ENCODE results near the gene MINDY1. TPM values are rescaled to one million over a fixed set of nuclear protein-coding genes. Genes with fewer than 3 reads are reported as not detected.

Gene MINDY1
- total and polyA plus RNA-seq, 9 of the 15 experiments (the other 6 are each of a cell fraction or from before 2014, with no cell fraction given) = 0.49 to 11.0 (median 6.0) TPM

DNA sequence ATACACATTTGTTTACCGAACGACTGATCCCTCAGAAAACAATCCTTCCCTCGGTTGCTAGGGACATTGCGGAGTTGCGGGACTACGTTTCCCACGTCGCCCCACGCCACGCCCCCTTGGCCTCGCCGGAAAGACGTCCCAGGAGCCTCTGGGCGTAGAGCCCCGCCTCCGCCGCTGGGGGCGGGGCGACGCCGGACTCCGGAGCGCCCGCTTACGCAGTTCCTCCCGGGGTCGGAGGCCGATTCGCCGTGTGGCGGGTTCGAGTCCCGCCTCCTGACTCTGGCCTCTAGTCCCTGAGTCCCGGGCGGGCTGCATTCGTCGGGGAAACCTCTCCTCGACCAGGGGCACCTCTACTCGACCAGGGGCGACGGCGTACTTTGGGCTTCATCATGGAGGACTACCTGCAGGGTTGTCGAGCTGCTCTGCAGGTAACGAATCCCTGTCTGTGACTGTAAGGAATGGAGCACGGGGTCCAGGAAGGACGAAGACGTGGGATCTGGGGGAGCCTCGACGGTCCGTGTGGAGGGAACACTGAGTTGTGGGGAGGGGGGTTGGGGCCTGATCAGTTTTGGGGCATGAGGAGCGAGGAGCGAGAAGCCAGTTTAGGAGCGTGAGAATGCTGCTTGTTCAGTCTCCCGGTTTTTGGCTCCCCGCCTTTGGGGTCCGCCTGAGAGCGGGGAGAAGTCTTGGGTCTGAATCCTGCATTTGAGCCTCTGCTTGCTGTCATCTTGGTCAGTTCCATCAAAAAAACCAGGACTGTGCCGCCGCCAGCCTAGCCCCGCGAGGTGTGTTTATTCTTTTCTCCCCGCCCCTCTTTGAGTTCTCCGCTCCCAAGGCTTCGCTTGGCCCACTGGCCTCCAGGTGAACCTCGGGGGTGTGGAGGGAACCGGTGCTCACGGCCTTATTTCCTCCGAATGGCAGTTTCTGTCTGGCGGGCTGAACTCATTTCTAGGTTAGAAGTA, 1.8 kb upstream of the MINDY1 start, which contains the start of gene PRUNE1 (continued):
- TF ChIP-seq, protein P1, sequence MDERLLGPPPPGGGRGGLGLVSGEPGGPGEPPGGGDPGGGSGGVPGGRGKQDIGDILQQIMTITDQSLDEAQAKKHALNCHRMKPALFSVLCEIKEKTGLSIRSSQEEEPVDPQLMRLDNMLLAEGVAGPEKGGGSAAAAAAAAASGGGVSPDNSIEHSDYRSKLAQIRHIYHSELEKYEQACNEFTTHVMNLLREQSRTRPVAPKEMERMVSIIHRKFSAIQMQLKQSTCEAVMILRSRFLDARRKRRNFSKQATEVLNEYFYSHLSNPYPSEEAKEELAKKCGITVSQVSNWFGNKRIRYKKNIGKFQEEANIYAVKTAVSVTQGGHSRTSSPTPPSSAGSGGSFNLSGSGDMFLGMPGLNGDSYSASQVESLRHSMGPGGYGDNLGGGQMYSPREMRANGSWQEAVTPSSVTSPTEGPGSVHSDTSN (CRISPR knock-in tag; IDR thresholded peaks at IDR 0.05; ENCODE audit: low read depth) = no peak
- TF ChIP-seq, protein P1 (tag; conservative IDR thresholded peaks at IDR 0.05; ENCODE audit: low read depth) = no peak
- TF ChIP-seq ZBTB7A (IDR thresholded peaks at IDR 0.05; ENCODE audit: borderline replicate concordance, control insufficient read depth, low read depth, low read length) (peak; percentile 67; the same call in 1 of the 2 replicates), CBX5 (IDR thresholded peaks at IDR 0.05; ENCODE audit: borderline replicate concordance, low read depth) (no peak), ZNF583 (CRISPR knock-in tag; IDR thresholded peaks at IDR 0.05) (no peak), ADNP (tag; IDR thresholded peaks at IDR 0.05) (peak; percentile 98), ZNF431 (CRISPR knock-in tag; IDR thresholded peaks at IDR 0.05) (no peak), NR2C2 (CRISPR knock-in tag; IDR thresholded peaks at IDR 0.05) (peak; percentile 69; the same call in 1 of the 2 replicates), NR2C2 (tag; IDR thresholded peaks at IDR 0.05) (peak; percentile 98), ZNF316 (IDR thresholded peaks at IDR 0.05) (peak; percentile 5; the same call in 1 of the 2 replicates), CBX1 (IDR thresholded peaks at IDR 0.05; ENCODE audit: low read depth) (peak; percentile 77), STAT5A (IDR thresholded peaks at IDR 0.05; ENCODE audit: borderline replicate concordance, low read length) (no peak)
- TF ChIP-seq, protein P2, sequence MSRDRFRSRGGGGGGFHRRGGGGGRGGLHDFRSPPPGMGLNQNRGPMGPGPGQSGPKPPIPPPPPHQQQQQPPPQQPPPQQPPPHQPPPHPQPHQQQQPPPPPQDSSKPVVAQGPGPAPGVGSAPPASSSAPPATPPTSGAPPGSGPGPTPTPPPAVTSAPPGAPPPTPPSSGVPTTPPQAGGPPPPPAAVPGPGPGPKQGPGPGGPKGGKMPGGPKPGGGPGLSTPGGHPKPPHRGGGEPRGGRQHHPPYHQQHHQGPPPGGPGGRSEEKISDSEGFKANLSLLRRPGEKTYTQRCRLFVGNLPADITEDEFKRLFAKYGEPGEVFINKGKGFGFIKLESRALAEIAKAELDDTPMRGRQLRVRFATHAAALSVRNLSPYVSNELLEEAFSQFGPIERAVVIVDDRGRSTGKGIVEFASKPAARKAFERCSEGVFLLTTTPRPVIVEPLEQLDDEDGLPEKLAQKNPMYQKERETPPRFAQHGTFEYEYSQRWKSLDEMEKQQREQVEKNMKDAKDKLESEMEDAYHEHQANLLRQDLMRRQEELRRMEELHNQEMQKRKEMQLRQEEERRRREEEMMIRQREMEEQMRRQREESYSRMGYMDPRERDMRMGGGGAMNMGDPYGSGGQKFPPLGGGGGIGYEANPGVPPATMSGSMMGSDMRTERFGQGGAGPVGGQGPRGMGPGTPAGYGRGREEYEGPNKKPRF (IDR thresholded peaks at IDR 0.05; ENCODE audit: low read depth, low read length) = no peak
- TF ChIP-seq, protein P3, sequence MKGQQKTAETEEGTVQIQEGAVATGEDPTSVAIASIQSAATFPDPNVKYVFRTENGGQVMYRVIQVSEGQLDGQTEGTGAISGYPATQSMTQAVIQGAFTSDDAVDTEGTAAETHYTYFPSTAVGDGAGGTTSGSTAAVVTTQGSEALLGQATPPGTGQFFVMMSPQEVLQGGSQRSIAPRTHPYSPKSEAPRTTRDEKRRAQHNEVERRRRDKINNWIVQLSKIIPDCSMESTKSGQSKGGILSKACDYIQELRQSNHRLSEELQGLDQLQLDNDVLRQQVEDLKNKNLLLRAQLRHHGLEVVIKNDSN (CRISPR knock-in tag; IDR thresholded peaks at IDR 0.05) = peak; percentile 24; the same call in 1 of the 2 replicates
- TF ChIP-seq, protein P4, sequence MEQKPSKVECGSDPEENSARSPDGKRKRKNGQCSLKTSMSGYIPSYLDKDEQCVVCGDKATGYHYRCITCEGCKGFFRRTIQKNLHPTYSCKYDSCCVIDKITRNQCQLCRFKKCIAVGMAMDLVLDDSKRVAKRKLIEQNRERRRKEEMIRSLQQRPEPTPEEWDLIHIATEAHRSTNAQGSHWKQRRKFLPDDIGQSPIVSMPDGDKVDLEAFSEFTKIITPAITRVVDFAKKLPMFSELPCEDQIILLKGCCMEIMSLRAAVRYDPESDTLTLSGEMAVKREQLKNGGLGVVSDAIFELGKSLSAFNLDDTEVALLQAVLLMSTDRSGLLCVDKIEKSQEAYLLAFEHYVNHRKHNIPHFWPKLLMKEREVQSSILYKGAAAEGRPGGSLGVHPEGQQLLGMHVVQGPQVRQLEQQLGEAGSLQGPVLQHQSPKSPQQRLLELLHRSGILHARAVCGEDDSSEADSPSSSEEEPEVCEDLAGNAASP (IDR thresholded peaks at IDR 0.05) = no peak

All from K562 (cell line).